ENCODE results near the gene KLK14.
A peak's percentile ranks its signal among the peaks of the same experiment; 100 is the strongest.

DNA sequence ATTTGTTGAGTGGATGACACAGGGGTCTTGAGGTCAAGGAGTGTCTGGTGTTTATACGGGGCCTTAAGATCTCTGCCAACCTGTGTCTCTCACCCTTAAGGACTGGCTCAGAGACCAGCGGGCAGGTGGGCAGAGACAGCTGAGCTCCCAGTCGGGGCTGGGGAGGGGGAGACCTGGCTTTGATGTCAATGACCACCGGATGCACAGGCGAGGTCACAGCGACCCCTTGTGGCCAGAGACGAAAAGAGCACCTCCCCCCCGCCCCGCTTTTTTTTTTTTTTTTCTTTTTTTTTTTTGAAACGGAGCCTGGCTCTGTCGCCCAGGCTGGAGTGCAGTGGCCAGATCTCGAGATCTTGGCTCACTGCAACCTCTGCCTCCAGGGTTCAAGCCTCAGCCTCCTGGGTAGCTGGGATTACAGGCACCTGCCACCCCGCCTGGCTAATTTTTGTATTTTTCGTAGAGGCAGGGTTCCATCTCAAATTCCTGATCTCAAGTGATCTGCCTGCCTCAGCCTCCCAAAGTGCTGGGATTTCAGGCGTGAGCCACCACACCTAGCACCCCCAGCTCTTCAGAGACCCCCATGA is 12.1 kb upstream of the KLK14 start:
- TF ChIP-seq, protein P1, sequence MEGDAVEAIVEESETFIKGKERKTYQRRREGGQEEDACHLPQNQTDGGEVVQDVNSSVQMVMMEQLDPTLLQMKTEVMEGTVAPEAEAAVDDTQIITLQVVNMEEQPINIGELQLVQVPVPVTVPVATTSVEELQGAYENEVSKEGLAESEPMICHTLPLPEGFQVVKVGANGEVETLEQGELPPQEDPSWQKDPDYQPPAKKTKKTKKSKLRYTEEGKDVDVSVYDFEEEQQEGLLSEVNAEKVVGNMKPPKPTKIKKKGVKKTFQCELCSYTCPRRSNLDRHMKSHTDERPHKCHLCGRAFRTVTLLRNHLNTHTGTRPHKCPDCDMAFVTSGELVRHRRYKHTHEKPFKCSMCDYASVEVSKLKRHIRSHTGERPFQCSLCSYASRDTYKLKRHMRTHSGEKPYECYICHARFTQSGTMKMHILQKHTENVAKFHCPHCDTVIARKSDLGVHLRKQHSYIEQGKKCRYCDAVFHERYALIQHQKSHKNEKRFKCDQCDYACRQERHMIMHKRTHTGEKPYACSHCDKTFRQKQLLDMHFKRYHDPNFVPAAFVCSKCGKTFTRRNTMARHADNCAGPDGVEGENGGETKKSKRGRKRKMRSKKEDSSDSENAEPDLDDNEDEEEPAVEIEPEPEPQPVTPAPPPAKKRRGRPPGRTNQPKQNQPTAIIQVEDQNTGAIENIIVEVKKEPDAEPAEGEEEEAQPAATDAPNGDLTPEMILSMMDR (conservative IDR thresholded peaks at IDR 0.05; ENCODE audit: low read depth in 2 of 2) = peak; percentile 78 to 84
- TF ChIP-seq EZH2 (IDR thresholded peaks at IDR 0.05; ENCODE audit: low read depth, unreplicated experiment) (no peak), STAT1 (IDR thresholded peaks at IDR 0.05; ENCODE audit: unreplicated experiment) (no peak), CREB1 (CRISPR knock-in tag; IDR thresholded peaks at IDR 0.05; ENCODE audit: low read depth) (no peak), POLR2AphosphoS5 (IDR thresholded peaks at IDR 0.05; ENCODE audit: low read depth) (no peak), NANOG (IDR thresholded peaks at IDR 0.05; ENCODE audit: borderline replicate concordance) (no peak), EZH2phosphoT487 (IDR thresholded peaks at IDR 0.05; ENCODE audit: unreplicated experiment) (no peak)
